GM12878 (cell line): Measurements from ENCODE around the gene ZBTB37. TPM values are rescaled to one million over a fixed set of nuclear protein-coding genes. Genes with fewer than 3 reads are reported as not detected.

Experiments used
- ATAC-seq: fragments of 200-7000 bp; cut with Tn5 transposase; 3 replicates; pipeline ENCODE4 v1.9.1; 2020; ENCODE audit warnings: mild to moderate bottlenecking, moderate library complexity
- BruUV-seq: library from RNA; stranded (reverse); fragments of 400-500 nt; replicated peaks from 2 replicates; lab custom pipeline; 2021; lab: Mats Ljungman, UMichigan
- CTCF ChIA-PET: fragments of 300-600 bp; sonication (Branson Sonifier 250); formaldehyde crosslinking; extraction: SDS; loops from one replicate; lab custom pipeline; 2021; ENCODE audit warnings: inconsistent platforms; lab: Yijun Ruan, JAX
- POLR2A ChIA-PET: fragments of 350-600 bp; formaldehyde crosslinking; extraction: SDS; loops from one replicate; lab custom pipeline; 2021; ENCODE audit warnings: inconsistent platforms; lab: Charles Lee
- RAD21 ChIA-PET: fragments of 300-600 bp; sonication (Branson Sonifier 250); formaldehyde crosslinking; loops from one replicate; lab custom pipeline; 2023; ENCODE audit warnings: antibody characterized with exemption; ENCODE audit not compliant: unreplicated experiment; lab: Charles Lee
- SMC1A ChIA-PET: fragments of 300-600 bp; sonication (Branson Sonifier 250); formaldehyde crosslinking; loops from one replicate; lab custom pipeline; 2023; ENCODE audit not compliant: unreplicated experiment, uncharacterized antibody; lab: Charles Lee
- DNase-seq: peaks from one replicate; pipeline ENCODE4 v3.0.0-alpha.2; 2011; ENCODE audit warnings: low read depth, low spot score
- FAIRE-seq: peaks from 3 replicates; lab custom pipeline; 2011; peaks lifted over from hg19 to GRCh38; lab: Jason Lieb, UNC
- H2AFZ ChIP-seq: 2 replicates; pipeline ENCODE4 v1.6.0; 2011; ENCODE audit warnings: low read depth, low read length, control low read depth; ENCODE audit not compliant: control insufficient read depth
- H3K27ac ChIP-seq: 2 replicates; pipeline ENCODE4 v1.5.1; 2011; ENCODE audit warnings: control low read depth; ENCODE audit not compliant: control insufficient read depth, insufficient read depth
- H3K27me3 ChIP-seq, 2 experiments: replicated peaks in 1 of 2; 2 replicates each; pipeline versions ENCODE4 v1.6.0 to v1.6.1; 2011; ENCODE audit warnings: low read length in 1 of 2; ENCODE audit not compliant: control insufficient read depth in 2 of 2, insufficient read depth in 2 of 2
- H3K36me3 ChIP-seq, 2 experiments: 2 replicates each; pipeline ENCODE4 v1.5.1; 2011; ENCODE audit warnings: low read length in 1 of 2; ENCODE audit not compliant: control insufficient read depth in 2 of 2, insufficient read depth in 2 of 2
- H3K4me1 ChIP-seq: 2 replicates; pipeline ENCODE4 v1.6.1; 2011; ENCODE audit warnings: mild to moderate bottlenecking, low read length, moderate library complexity, mixed read lengths; ENCODE audit not compliant: control insufficient read depth, insufficient read depth
- H3K4me2 ChIP-seq: 2 replicates; pipeline ENCODE4 v1.6.0; 2011; ENCODE audit warnings: control low read depth; ENCODE audit not compliant: control insufficient read depth, insufficient read depth
- H3K4me3 ChIP-seq: fragments of 200-600 bp; sonication (generic); 2 replicates; pipeline ENCODE4 v1.5.1; 2016
- H3K79me2 ChIP-seq: 2 replicates; pipeline ENCODE4 v1.6.0; 2011; ENCODE audit warnings: low read length; ENCODE audit not compliant: control insufficient read depth, insufficient read depth
- H3K9ac ChIP-seq: 2 replicates; pipeline ENCODE4 v1.8.0; 2011; ENCODE audit warnings: low read length, control low read depth, mixed read lengths; ENCODE audit not compliant: control insufficient read depth, insufficient read depth
- H3K9me3 ChIP-seq: replicated peaks from 3 replicates; pipeline ENCODE4 v1.5.1; 2011; ENCODE audit warnings: mild to moderate bottlenecking, low read length; ENCODE audit not compliant: control insufficient read depth, insufficient read depth
- H4K20me1 ChIP-seq: 2 replicates; pipeline ENCODE4 v1.6.0; 2011; ENCODE audit not compliant: control insufficient read depth, insufficient read depth
- ASH2L ChIP-seq: fragments of 300-600, 200-600 bp; sonication (generic); IDR thresholded peaks from 2 replicates; pipeline ENCODE4 v1.6.1; 2017; ENCODE audit warnings: low read depth, mild to moderate bottlenecking, borderline replicate concordance
- BMI1 ChIP-seq: fragments of 450-650 bp; IDR thresholded peaks from 2 replicates; pipeline ENCODE4 v1.6.1; 2016; ENCODE audit warnings: mild to moderate bottlenecking, moderate library complexity, borderline replicate concordance
- EP300 ChIP-seq, 2 experiments: fragments of 150-350 bp in 1 of 2; IDR thresholded peaks; 2 replicates each; pipeline ENCODE4 v1.6.1; 2011 to 2012; ENCODE audit warnings: low read depth in 2 of 2, low read length in 2 of 2, borderline replicate concordance in 1 of 2, improper control_type of control experiment in 1 of 2, inconsistent platforms in 1 of 2; ENCODE audit not compliant: control insufficient read depth in 1 of 2
- FOXK2 ChIP-seq: fragments of 450-650 bp; IDR thresholded peaks from 2 replicates; pipeline ENCODE4 v1.6.1; 2017; ENCODE audit warnings: mild to moderate bottlenecking, moderate library complexity
- HCFC1 ChIP-seq: fragments of 150-350 bp; IDR thresholded peaks from 2 replicates; pipeline ENCODE4 v1.6.1; 2014; ENCODE audit warnings: low read length
- RAD21 ChIP-seq: IDR thresholded peaks from 2 replicates; pipeline ENCODE4 v1.6.1; 2011; ENCODE audit warnings: mild to moderate bottlenecking, low read depth, low read length, moderate library complexity; ENCODE audit not compliant: insufficient read depth
- SIN3A ChIP-seq: IDR thresholded peaks from 2 replicates; pipeline ENCODE4 v1.6.1; 2012; ENCODE audit warnings: low read depth, low read length, improper control_type of control experiment
- SPI1 ChIP-seq: IDR thresholded peaks from 2 replicates; pipeline ENCODE4 v1.6.1; 2011; ENCODE audit warnings: low read depth, mild to moderate bottlenecking, low read length, moderate library complexity, borderline replicate concordance; ENCODE audit not compliant: insufficient read depth
- SUZ12 ChIP-seq: fragments of 200-600 bp; sonication (generic); IDR thresholded peaks from one replicate; pipeline ENCODE4 v1.6.1; 2018; ENCODE audit warnings: antibody characterized with exemption, mild to moderate bottlenecking; ENCODE audit not compliant: unreplicated experiment
- TCF3 ChIP-seq: IDR thresholded peaks from 2 replicates; pipeline ENCODE4 v1.6.1; 2012; ENCODE audit warnings: low read depth, mild to moderate bottlenecking, low read length, borderline replicate concordance; ENCODE audit not compliant: insufficient read depth
- WRNIP1 ChIP-seq: IDR thresholded peaks from 2 replicates; pipeline ENCODE4 v1.6.1; 2011; ENCODE audit warnings: low read depth, low read length, improper control_type of control experiment, borderline replicate concordance
- ZNF217 ChIP-seq: fragments of 450-650 bp; IDR thresholded peaks from 2 replicates; pipeline ENCODE4 v1.6.1; 2017; ENCODE audit warnings: antibody characterized with exemption, mild to moderate bottlenecking
- in situ Hi-C: fragments of 300-500 bp; cut with MboI; formaldehyde crosslinking; loops from 9 replicates; pipeline ENCODE4 v1.14.3; 2018; ENCODE audit warnings: mixed read lengths
- intact Hi-C: fragments of 100-400 bp; cut with micrococcal nuclease; formaldehyde crosslinking; loops from one replicate; pipeline ENCODE4 v1.14.2; 2022; ENCODE audit not compliant: unreplicated experiment
- polyA plus RNA-seq, 11 experiments: library from polyadenylated mRNA; depleted of rRNA in 4 of 11; unstranded in 6 of 11; stranded (reverse) in 5 of 11; fragments of >200 nt; fragmentation: Nextera tagmentation in 4 of 11; fragmentation: Illumina TruSeq in 1 of 11; extraction: Ambion mirVana in 4 of 11; extraction: Trizol in 1 of 11; gene quantifications; 1 replicate in 1 of 11; 2 replicates in 10 of 11; pipeline versions ENCODE4 v1.2.1 to v1.2.3, GENCODE V29; 2011 to 2016; ENCODE audit warnings: inconsistent platforms in 2 of 11, missing spikeins in 2 of 11, low read depth in 1 of 11
- total RNA-seq, 4 experiments: library from RNA; depleted of rRNA in 3 of 4; stranded (reverse); fragments of >200 nt in 3 of 4; fragmentation: Illumina TruSeq in 1 of 4; extraction: Trizol in 1 of 4; gene quantifications; 2 replicates each; pipeline versions ENCODE4 v1.2.1 to v1.2.3, GENCODE V29; 2013 to 2021
- TF ChIP-seq, protein P1 (sequence below): IDR thresholded peaks from 2 replicates; pipeline ENCODE4 v1.6.1; 2011; ENCODE audit warnings: low read depth, mild to moderate bottlenecking, low read length, moderate library complexity, borderline replicate concordance; ENCODE audit errors: extremely low read depth
- TF ChIP-seq, protein P2 (sequence below): IDR thresholded peaks from 2 replicates; pipeline ENCODE4 v1.6.1; 2011; ENCODE audit warnings: borderline replicate concordance, low read depth, mild to moderate bottlenecking, moderate library complexity, low read length; ENCODE audit not compliant: insufficient read depth, poor library complexity, severe bottlenecking

Gene ZBTB37
- total and polyA plus RNA-seq, 10 of the 15 experiments (the other 5 are each of a cell fraction or from before 2014, with no cell fraction given) = 0.16 to 5.7 (median 1.9) TPM

DNA sequence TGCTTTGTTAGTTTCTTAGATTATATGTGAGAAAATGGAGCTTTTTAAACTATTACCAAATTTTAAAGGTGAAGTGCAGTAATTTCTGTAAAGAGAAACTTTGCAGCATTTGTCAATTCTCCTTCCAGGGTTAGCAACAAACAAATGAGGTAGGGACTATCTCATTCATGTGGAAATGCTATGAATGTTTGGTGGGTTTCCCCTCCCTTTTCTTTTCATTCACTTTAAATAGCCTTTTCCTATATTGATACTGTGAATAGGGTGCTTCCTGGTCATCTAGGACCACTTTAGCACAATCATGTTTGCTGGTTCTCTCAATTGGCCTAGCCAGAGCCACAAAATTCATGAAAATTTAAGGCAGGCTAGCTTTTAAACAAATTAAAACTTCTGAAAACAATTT, 20.6 kb downstream of the ZBTB37 start:
- FAIRE-seq (no peak), ATAC-seq (no peak), DNase-seq (no peak)
- H4K20me1 ChIP-seq = no peaks in the 10 kb centered on the region
- H2AFZ ChIP-seq = no peak overlapping the region
- H3K4me2 ChIP-seq = no peak overlapping the region
- no peak overlapping the region for H3K9ac ChIP-seq
- ChIA-PET CTCF (interaction anchor here (0.7 to 1.2 kb wide), 4 partner anchors 8 to 49 kb away, joined by 3 to 4 read pairs (median 3); no protein-coding TSS in a partner anchor), POLR2A (interaction anchor here (0.6 to 1.1 kb wide), 2 partner anchors 13 to 348 kb away, joined by 3 read pairs; no protein-coding TSS in a partner anchor), SMC1A (interaction anchor here (0.9 to 2.5 kb wide), 2 partner anchors 19 to 23 kb away, joined by 3 to 8 read pairs; no protein-coding TSS in a partner anchor), RAD21 (interaction anchor here (1.3 kb wide), 1 partner anchor 459 kb away, joined by 5 read pairs; no protein-coding TSS in a partner anchor)
- H3K4me1 ChIP-seq = no peaks in the 10 kb centered on the region
- TF ChIP-seq TCF3 = no peak
- no peak for TF ChIP-seq ASH2L
- TF ChIP-seq ZNF217 = no peak
- TF ChIP-seq SUZ12 = no peak
- TF ChIP-seq EP300 (IDR thresholded peaks at IDR 0.05; ENCODE audit: borderline replicate concordance in 1 of 2, control insufficient read depth in 1 of 2, low read depth in 2 of 2, low read length in 2 of 2) = no peak
- TF ChIP-seq FOXK2 = no peak
- TF ChIP-seq WRNIP1 = no peak
- no peak for TF ChIP-seq SPI1
- no peak for TF ChIP-seq RAD21
- TF ChIP-seq, protein P1, sequence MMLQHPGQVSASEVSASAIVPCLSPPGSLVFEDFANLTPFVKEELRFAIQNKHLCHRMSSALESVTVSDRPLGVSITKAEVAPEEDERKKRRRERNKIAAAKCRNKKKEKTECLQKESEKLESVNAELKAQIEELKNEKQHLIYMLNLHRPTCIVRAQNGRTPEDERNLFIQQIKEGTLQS = no peak
- TF ChIP-seq HCFC1 = no peak
- no peak for TF ChIP-seq BMI1
- no peak for TF ChIP-seq SIN3A
- TF ChIP-seq, protein P2, sequence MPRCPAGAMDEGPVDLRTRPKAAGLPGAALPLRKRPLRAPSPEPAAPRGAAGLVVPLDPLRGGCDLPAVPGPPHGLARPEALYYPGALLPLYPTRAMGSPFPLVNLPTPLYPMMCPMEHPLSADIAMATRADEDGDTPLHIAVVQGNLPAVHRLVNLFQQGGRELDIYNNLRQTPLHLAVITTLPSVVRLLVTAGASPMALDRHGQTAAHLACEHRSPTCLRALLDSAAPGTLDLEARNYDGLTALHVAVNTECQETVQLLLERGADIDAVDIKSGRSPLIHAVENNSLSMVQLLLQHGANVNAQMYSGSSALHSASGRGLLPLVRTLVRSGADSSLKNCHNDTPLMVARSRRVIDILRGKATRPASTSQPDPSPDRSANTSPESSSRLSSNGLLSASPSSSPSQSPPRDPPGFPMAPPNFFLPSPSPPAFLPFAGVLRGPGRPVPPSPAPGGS = no peak
- H3K4me3 ChIP-seq = no peak overlapping the region
- H3K9me3 ChIP-seq = no peaks in the 10 kb centered on the region
- no peaks in the 10 kb centered on the region for H3K79me2 ChIP-seq
- intact Hi-C loops (no loop called here), in situ Hi-C loops (no loop called here)
- no TSS peak for BruUV-seq
- H3K27me3 ChIP-seq = no peaks in the 10 kb centered on the region
- no peak overlapping the region for H3K27ac ChIP-seq
- peaks cover 0 to 2% of the 10 kb centered on the region in 2 experiments; a peak in 2 of 4 replicates for H3K36me3 ChIP-seq
